C4-2B (cell line): Measurements from ENCODE around the gene AZGP1.
"Not testable (repeated sequence)": the region's sequence is repeated elsewhere in the genome, so short reads cannot be mapped to it uniquely, and the experiment has no call there.

Experiments
- H3K27ac ChIP-seq: fragments of 450-650 bp; 2 replicates; pipeline ENCODE4 v1.5.1; 2017
- ZFX ChIP-seq: fragments of 450-650 bp; IDR thresholded peaks from 2 replicates; pipeline ENCODE4 v1.6.1; 2017
- TF ChIP-seq, protein P1 (sequence below): fragments of 450-650 bp; conservative IDR thresholded peaks from 2 replicates; pipeline ENCODE4 v1.5.1; 2017; ENCODE audit warnings: mild to moderate bottlenecking

The AZGP1 gene

DNA sequence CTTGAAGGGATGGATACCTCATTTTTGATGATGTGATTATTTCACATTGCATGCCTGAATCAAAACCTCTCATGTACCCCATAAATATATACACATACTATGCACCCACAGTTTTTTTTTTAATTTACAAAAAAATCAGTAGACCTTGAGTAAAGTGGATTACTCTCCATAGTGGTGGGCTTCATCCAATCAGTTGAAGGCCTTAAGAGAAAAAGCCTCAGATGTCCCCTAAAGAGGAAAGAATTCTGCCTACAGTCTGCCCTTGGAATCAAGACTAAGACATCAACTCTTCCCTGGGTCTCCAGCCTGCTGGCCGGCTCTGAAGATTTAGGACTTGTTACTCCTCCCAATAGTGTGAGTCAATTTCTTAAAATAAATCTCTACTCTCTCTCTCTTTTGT lies 1.1 kb downstream of the AZGP1 start:
- H3K27ac ChIP-seq: no peak overlapping the region
- TF ChIP-seq ZFX: no peak
- TF ChIP-seq, protein P1, sequence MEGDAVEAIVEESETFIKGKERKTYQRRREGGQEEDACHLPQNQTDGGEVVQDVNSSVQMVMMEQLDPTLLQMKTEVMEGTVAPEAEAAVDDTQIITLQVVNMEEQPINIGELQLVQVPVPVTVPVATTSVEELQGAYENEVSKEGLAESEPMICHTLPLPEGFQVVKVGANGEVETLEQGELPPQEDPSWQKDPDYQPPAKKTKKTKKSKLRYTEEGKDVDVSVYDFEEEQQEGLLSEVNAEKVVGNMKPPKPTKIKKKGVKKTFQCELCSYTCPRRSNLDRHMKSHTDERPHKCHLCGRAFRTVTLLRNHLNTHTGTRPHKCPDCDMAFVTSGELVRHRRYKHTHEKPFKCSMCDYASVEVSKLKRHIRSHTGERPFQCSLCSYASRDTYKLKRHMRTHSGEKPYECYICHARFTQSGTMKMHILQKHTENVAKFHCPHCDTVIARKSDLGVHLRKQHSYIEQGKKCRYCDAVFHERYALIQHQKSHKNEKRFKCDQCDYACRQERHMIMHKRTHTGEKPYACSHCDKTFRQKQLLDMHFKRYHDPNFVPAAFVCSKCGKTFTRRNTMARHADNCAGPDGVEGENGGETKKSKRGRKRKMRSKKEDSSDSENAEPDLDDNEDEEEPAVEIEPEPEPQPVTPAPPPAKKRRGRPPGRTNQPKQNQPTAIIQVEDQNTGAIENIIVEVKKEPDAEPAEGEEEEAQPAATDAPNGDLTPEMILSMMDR: no peak

- not testable (repeated sequence) for H3K27ac ChIP-seq
These were observed 2.0 kb downstream of the AZGP1 start for GRCh38 chr7:99973817-99974216.

- no peak overlapping the region for H3K27ac ChIP-seq
- TF ChIP-seq, protein P1: no peak
- TF ChIP-seq ZFX: no peak
These were observed 4.6 kb downstream of the AZGP1 start for GRCh38 chr7:99971242-99971641.

- H3K27ac ChIP-seq: not testable (repeated sequence)
These were observed 6.0 kb downstream of the AZGP1 start for GRCh38 chr7:99969813-99970212.

DNA sequence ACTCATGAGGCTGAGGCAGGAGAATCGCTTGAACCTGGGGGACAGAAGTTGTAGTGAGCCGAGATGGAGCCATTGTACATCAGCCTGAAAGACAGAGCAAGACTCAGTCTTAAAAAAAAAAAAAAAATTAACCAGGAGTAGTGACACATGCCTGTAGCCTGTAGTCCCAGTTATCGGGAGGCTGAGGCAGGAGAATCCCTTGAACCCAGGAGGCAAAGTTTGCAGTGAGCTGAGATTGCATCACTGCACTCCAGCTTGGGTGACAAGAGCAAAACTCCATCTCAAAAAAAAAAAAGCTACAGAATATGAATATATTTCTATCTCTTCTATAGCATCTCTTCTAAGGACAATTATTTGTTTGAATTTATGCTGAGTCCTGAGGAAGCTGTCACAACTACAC lies 6.5 kb downstream of the AZGP1 start:
- TF ChIP-seq ZFX: no peak
- TF ChIP-seq, protein P1: no peak
- H3K27ac ChIP-seq: no peak overlapping the region

DNA sequence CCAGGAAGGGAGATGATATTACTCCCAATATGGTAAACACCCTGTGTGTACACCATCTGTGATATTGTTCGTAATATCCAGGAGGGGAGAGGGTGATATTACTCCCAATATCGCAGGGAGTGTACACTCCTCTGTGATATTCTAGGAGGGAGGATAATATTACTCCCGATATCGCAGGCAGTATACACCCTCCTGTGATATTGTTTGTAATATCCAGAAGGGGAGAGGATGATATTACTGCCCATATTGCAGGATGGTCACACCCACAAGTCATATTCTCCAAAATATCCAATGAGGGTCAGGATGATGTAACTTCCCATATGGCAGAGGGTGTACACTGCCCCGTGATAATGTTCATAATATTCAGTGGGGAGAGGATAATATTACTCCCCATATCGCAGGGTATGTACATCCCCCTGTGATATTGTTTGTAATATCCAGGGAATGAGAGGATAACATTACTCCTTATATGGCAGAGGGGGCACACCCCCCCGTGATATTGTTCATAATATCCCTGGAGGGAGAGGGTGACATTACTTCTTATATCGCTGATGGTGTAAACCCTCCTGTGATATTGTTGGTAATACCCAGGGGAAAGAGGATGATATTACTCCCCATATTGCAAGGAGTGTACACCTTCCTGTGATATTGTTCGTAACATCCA lies 17.1 kb downstream of the AZGP1 start:
- H3K27ac ChIP-seq: no peak overlapping the region
- no peak for TF ChIP-seq ZFX
- TF ChIP-seq, protein P1: no peak

DNA sequence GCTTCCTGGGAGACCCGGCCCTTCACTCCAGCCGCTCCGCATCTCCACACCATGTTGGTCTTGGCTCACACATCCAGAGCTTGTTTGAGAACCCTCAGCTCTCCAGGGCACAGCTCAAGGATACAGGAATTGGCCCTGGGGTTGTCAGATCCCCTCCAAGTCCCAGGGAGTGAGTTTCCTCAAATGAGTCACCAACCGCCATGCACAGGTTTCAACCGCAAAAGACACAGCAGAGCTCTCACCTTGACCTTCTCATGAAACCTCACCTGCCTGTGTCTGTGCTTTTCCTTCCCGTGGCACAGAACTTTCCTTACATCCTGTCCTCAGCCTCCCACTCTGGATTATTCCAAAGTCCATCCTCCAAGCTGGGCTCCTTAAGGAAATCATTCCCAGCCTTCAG lies 20.6 kb downstream of the AZGP1 start:
- H3K27ac ChIP-seq: peak overlapping the region; percentile 61
- TF ChIP-seq, protein P1: no peak
- TF ChIP-seq ZFX: no peak

DNA sequence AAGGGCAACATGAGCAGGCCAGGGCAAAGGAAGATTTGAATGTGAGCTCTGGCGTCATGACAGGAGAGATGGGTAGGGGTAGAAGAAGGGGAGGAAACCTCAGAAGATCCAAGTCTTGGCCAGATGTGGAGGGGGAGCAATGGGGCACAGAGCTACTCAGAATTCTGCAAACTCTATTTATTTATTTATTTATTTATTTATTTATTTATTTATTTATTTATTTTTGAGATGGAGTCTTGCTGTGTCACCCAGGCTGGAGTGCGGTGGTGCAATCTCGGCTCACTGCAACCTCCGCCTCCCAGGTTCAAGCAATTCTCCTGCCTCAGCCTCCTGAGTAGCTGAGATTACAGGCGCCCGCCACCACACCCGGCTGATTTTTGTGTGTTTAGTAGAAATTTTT lies 21.2 kb downstream of the AZGP1 start:
- H3K27ac ChIP-seq: peak overlapping the region; percentile 61

- TF ChIP-seq, protein P1: no peak
- TF ChIP-seq ZFX: no peak
- peak overlapping the region; percentile 60 for H3K27ac ChIP-seq
These were observed 22.2 kb downstream of the AZGP1 start for GRCh38 chr7:99953649-99954048.

DNA sequence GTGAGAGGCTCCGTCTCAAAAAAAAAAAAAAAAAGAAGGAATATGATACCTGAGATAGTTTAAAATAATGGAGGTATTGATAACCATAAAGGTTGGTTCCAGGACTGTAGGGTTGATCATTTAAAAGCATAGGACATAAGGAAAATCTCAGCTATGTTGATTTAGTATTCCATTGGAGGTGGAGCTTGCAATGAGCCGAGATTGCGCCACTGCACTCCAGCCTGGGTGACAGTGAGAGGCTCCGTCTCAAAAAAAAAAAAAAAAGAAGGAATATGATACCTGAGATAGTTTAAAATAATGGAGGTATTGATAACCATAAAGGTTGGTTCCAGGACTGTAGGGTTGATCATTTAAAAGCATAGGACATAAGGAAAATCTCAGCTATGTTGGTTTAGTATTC lies 23.2 kb downstream of the AZGP1 start:
- not testable (repeated sequence) for H3K27ac ChIP-seq

DNA sequence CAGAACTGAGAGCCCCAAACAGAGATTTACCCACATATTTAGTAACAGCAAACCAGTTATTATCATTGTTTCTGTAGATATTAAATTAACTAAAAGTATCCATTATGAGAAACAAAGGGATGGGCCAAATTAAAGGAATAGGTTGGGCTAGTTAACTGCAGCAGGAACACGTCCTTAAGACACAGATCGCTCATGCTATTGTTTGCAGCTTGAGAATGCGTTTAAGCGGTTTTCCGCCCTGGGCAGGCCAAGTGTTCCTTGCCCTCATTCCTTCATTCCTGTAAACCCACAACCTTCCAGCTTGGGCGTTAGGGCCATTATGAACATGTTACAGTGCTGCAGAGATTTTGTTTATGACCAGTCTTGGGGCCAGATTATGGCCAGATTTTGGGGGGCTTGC lies 25.0 kb downstream of the AZGP1 start:
- H3K27ac ChIP-seq: peak overlapping the region; percentile 91
